ENCODE data around the gene SLC25A23. TPM values are rescaled to one million over a fixed set of nuclear protein-coding genes. Genes with fewer than 3 reads are reported as not detected.
A peak's percentile ranks its signal among the peaks of the same experiment; 100 is the strongest.

The SLC25A23 gene
- total and polyA plus RNA-seq, 9 of the 15 experiments (the other 6 are each of a cell fraction or from before 2014, with no cell fraction given) = 6.1 to 72.0 (median 26.6) TPM

GRCh38 chr19:6425732-6426620, 33.6 kb downstream of the SLC25A23 start (continued):
- TF ChIP-seq E4F1 (CRISPR knock-in tag; IDR thresholded peaks at IDR 0.05; ENCODE audit: borderline replicate concordance) = no peak
- TF ChIP-seq NFIC (IDR thresholded peaks at IDR 0.05) = 0 out of 2 replicates have a peak, but pooled peaks have one; percentile 2
- 0 out of 2 replicates have a peak, but pooled peaks have one; percentile 25 for TF ChIP-seq ZNF561 (CRISPR knock-in tag; conservative IDR thresholded peaks at IDR 0.05)
- no peak for TF ChIP-seq SRSF7 (optimal IDR thresholded peaks at IDR 0.05; ENCODE audit: low read depth, low read length)
- TF ChIP-seq FOXM1 (IDR thresholded peaks at IDR 0.05; ENCODE audit: low read depth) = no peak
- TF ChIP-seq FOXM1 (CRISPR knock-in tag; IDR thresholded peaks at IDR 0.05; ENCODE audit: low read depth) = no peak
- TF ChIP-seq MYC (IDR thresholded peaks at IDR 0.05; ENCODE audit: low read depth, low read length) = no peak
- TF ChIP-seq MYC (CRISPR knock-in tag; IDR thresholded peaks at IDR 0.05; ENCODE audit: borderline replicate concordance, low read depth) = peak; percentile 13; the same call in 1 of the 2 replicates
- TF ChIP-seq MAX (CRISPR knock-in tag; IDR thresholded peaks at IDR 0.05) = peak; percentile 61; the same call in 1 of the 2 replicates
- no peak for TF ChIP-seq ATF2 (CRISPR knock-in tag; IDR thresholded peaks at IDR 0.05)
- no peak for TF ChIP-seq DDX20 (tag; IDR thresholded peaks at IDR 0.05; ENCODE audit: low read depth)
- TF ChIP-seq HES1 (IDR thresholded peaks at IDR 0.05; ENCODE audit: low read depth) = no peak
- no peak for TF ChIP-seq ZNF23 (CRISPR knock-in tag; IDR thresholded peaks at IDR 0.05)
- no peak for TF ChIP-seq ZNF133 (CRISPR knock-in tag; IDR thresholded peaks at IDR 0.05)
- peak; percentile 70; the same call in 1 of the 2 replicates for TF ChIP-seq NFXL1 (CRISPR knock-in tag; IDR thresholded peaks at IDR 0.05)
- TF ChIP-seq SLC30A9 (CRISPR knock-in tag; IDR thresholded peaks at IDR 0.05) = no peak
- TF ChIP-seq AFF1 (IDR thresholded peaks at IDR 0.05; ENCODE audit: low read depth in 1 of 2, partially characterized antibody in 2 of 2) = peak in 1 of 2 experiments; percentile 33
- TF ChIP-seq SAFB2 (IDR thresholded peaks at IDR 0.05; ENCODE audit: borderline replicate concordance, low read depth, low read length, severe bottlenecking) = no peak

All from K562 (cell line).